Skeletal muscle tissue (tissue), 5 donors: ENCODE data around the gene ANGPTL4. TPM values are rescaled to one million over a fixed set of nuclear protein-coding genes. Genes with fewer than 3 reads are reported as not detected.
A peak's percentile ranks its signal among the peaks of the same experiment; 100 is the strongest.

Experiments
- H3K27ac ChIP-seq: one replicate; pipeline ENCODE4 v1.7.0; 2013; ENCODE audit warnings: mild to moderate bottlenecking, low read depth, low read length, inconsistent platforms
- H3K27me3 ChIP-seq, 3 donors: one replicate each; pipeline ENCODE4 v1.7.0; 2013; ENCODE audit warnings: low read length in 3 of 3; ENCODE audit not compliant: control insufficient read depth in 3 of 3, insufficient read depth in 3 of 3
- H3K36me3 ChIP-seq, 3 donors: one replicate each; pipeline ENCODE4 v1.7.0; 2013; ENCODE audit warnings: low read length in 3 of 3; ENCODE audit not compliant: control insufficient read depth in 3 of 3, insufficient read depth in 3 of 3
- H3K4me1 ChIP-seq, 3 donors: one replicate each; pipeline ENCODE4 v1.7.0; 2013; ENCODE audit warnings: low read length in 3 of 3, mild to moderate bottlenecking in 3 of 3; ENCODE audit not compliant: control insufficient read depth in 3 of 3, insufficient read depth in 3 of 3
- H3K4me3 ChIP-seq, 3 donors: one replicate each; pipeline ENCODE4 v1.7.0; 2013; ENCODE audit warnings: low read length in 3 of 3
- H3K9ac ChIP-seq, 3 donors: one replicate each; pipeline ENCODE4 v1.7.0; 2013; ENCODE audit warnings: low read length in 3 of 3, mild to moderate bottlenecking in 3 of 3, moderate library complexity in 2 of 3, low read depth in 1 of 3
- H3K9me3 ChIP-seq, 3 donors: one replicate each; pipeline ENCODE4 v1.7.0; 2013; ENCODE audit warnings: low read length in 3 of 3; ENCODE audit not compliant: control insufficient read depth in 3 of 3
- small RNA-seq: library from RNA; depleted of rRNA; stranded (forward); fragments of <200 nt; gene quantifications from one replicate; pipeline ENCODE3, GENCODE V24; 2014
- total RNA-seq: library from RNA; depleted of rRNA; stranded (reverse); fragments of >200 nt; gene quantifications from one replicate; pipeline ENCODE4 v1.2.3, GENCODE V29; 2014
- donor health status: Osteomylitis.

ANGPTL4 gene
- total RNA-seq, 1 donor from 2014 or later = 1.0 TPM

DNA sequence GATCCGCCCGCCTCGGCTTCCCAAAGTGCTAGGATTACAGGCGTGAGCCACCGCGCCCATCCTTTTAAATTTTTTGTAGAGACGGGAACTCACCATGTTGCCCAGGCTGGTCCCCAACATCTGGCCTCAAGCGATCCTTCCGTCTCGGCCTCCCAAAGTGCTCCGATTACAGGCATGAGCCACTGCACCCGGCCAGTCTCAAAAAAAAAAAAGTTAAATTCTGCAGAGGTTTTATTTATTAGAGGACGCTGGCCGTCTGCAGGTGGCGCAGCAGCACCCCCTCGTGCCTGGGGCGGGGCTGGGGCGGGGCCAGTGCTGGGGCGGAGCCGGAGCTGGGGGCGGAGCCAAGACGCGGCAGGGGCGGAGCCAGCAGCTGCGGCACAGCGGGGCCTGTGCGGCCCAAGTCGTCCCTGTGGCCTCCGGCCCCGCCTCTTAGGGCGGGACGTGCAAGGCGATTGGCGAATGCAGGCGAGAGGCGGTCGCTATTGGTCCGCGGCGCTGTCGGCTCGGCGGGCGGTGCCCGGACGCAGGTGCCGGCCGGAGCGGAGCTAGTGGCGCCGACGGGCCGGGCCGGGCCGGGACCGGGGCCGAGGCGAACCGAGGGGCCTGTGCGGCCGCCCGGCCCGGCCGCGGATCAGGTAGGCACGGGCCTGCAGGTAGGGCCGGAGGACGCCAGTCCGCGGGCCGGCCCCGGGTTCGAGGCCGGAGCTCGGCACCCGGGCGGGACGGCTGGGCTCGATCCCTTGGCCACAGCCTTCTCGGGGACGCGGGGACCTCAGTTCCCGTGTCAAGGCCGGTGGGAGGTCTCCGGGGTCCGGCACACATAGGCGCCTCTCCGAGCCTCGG is 49.1 kb downstream of the ANGPTL4 start, which contains the start of gene MARCHF2:
MARCHF2 (plus strand) TSS at position 523 of the 846 bp plus-strand sequence. CDS start 8,536 bp downstream, outside the sequence.
- peaks cover 9 to 24% (median 18%) of the 10 kb centered on the region in 3 donors for H3K4me1 ChIP-seq
- no peaks in the 10 kb centered on the region for H3K36me3 ChIP-seq
- no peaks in the 10 kb centered on the region for H3K27me3 ChIP-seq
- H3K27ac ChIP-seq = no peak within 1 kb of the TSS
- peak within 1 kb of the TSS; percentile 76 to 90 (median 87) for H3K4me3 ChIP-seq
- peak within 1 kb of the TSS; percentile 81 to 92 (median 82) for H3K9ac ChIP-seq
- no peaks in the 10 kb centered on the region for H3K9me3 ChIP-seq

DNA sequence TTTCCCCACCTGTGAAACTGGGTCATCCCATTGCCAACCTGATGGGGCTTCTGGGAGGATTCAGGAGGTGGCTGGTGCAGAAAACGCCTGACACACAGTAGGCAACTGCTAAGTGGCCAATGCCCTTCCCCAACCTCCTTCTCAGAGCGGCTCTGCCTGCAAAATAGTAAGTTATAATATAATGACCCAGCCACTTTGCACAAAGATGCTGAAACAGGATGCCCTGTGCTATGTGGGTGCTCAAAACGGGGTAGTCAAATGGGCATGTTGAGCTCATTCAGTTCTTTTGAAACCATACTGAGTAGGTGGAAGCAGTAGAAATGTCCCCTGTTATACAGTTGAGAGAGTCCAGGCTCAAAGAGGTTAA is 49.7 kb downstream of the ANGPTL4 start:
- Histone ChIP-seq H3K4me3 (peak overlapping the region; percentile 76 to 90 (median 87)), H3K27me3 (no peaks in the 10 kb centered on the region), H3K9ac (peak overlapping the region; percentile 81 to 92 (median 82)), H3K4me1 (peaks cover 12 to 26% (median 21%) of the 10 kb centered on the region in 3 donors), H3K36me3 (no peaks in the 10 kb centered on the region), H3K9me3 (no peaks in the 10 kb centered on the region), H3K27ac (no peak overlapping the region)

- Histone ChIP-seq H3K4me1 (peaks cover 12 to 26% (median 21%) of the 10 kb centered on the region in 3 donors), H3K4me3 (no peak overlapping the region), H3K9me3 (no peaks in the 10 kb centered on the region), H3K9ac (no peak overlapping the region), H3K36me3 (peaks cover 3 to 5% (median 4%) of the 10 kb centered on the region in 3 donors), H3K27me3 (no peaks in the 10 kb centered on the region), H3K27ac (no peak overlapping the region)
Observed at GRCh38 chr19:8416796-8417195, 52.8 kb downstream of the ANGPTL4 start.

DNA sequence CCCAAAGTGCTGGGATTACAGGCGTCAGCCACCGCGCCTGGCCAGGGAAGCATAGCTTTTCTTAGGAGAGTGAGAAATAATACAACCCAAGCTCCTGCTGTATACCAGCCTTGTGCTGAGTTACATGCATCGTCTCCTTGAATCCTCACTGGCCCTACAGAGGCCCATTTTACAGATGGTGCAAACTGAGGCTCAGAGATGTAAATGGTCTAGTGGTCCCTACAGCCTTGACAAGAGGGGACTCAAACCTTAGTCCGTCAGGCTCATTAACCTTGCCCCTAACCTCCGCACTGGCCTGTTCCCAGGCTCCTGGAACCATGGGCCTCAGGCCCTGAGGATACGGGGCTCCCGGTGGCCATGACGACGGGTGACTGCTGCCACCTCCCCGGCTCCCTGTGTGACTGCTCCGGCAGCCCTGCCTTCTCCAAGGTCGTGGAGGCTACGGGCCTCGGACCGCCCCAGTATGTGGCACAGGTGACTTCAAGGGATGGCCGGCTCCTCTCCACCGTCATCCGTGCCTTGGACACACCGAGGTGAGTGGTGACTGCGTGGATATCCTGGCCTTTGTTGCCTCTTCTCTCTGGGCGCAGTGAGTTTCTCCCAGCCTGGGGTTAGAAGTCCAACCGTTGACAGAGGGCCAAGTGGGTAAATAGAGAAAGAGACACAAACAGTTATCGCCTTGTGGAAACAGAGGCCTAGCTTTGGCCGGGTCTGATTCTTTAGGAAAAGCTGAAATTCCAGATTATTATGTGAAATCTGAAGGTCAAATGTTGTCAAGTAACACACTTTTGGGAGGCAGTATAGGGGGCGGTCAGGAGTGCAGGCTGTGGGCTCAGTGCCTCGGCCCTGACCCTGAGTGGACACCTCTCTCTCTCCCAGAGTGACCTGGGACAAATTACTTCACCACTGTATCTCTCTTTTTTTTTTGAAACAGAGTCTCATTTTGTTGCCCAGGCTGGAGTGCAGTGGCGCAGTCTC is 57.8 kb downstream of the ANGPTL4 start:
- peaks cover 6 to 12% (median 9%) of the 10 kb centered on the region in 3 donors for H3K4me1 ChIP-seq
- H3K9me3 ChIP-seq = no peaks in the 10 kb centered on the region
- H3K27me3 ChIP-seq = no peaks in the 10 kb centered on the region
- no peak overlapping the region for H3K27ac ChIP-seq
- H3K4me3 ChIP-seq = no peak overlapping the region
- peaks cover 9 to 15% (median 12%) of the 10 kb centered on the region in 3 donors for H3K36me3 ChIP-seq
- no peak overlapping the region for H3K9ac ChIP-seq

- Histone ChIP-seq H3K27me3 (no peaks in the 10 kb centered on the region), H3K4me3 (peak overlapping the region; percentile 13 to 38 (median 20)), H3K9me3 (no peaks in the 10 kb centered on the region), H3K9ac (peak overlapping the region; percentile 20 to 66 (median 50)), H3K27ac (peak overlapping the region; percentile 88), H3K4me1 (peaks cover 2 to 8% (median 3%) of the 10 kb centered on the region in 3 donors), H3K36me3 (peaks cover 8 to 16% (median 14%) of the 10 kb centered on the region in 3 donors)
Observed at GRCh38 chr19:8423817-8424223, 59.9 kb downstream of the ANGPTL4 start.

Small RNAs within 50 kb of the gene (small RNA-seq; reads per million reads assigned to genes)
- not detected for gene MIR4999

Other genes with a start within 250 kb of the ANGPTL4 start
- gene FBN3, start 214.6 kb upstream of the ANGPTL4 start, total RNA-seq = 4.2 TPM
- 17.7 TPM for gene CERS4, start 154.8 kb upstream of the ANGPTL4 start, total RNA-seq
- gene CD320, start 55.8 kb upstream of the ANGPTL4 start, total RNA-seq = 11.5 TPM
- gene NDUFA7, start 42.8 kb upstream of the ANGPTL4 start, total RNA-seq = 21.4 TPM
- gene RPS28, start 42.7 kb upstream of the ANGPTL4 start, total RNA-seq = 371 TPM
- 10.4 TPM for gene KANK3, start 20.9 kb upstream of the ANGPTL4 start, total RNA-seq
- 64.2 TPM for gene RAB11B, start 26.2 kb downstream of the ANGPTL4 start, total RNA-seq
- gene MARCHF2, start 49.1 kb downstream of the ANGPTL4 start, total RNA-seq = 38.1 TPM
- 59.0 TPM for gene HNRNPM, start 80.8 kb downstream of the ANGPTL4 start, total RNA-seq
- 1.0 TPM for gene PRAM1, start 138.5 kb downstream of the ANGPTL4 start, total RNA-seq
- 4.2 TPM for gene ZNF414, start 150.0 kb downstream of the ANGPTL4 start, total RNA-seq
- 7.8 TPM for gene MYO1F, start 213.3 kb downstream of the ANGPTL4 start, total RNA-seq
- gene ADAMTS10, start 246.6 kb downstream of the ANGPTL4 start, total RNA-seq = 18.8 TPM